ENCODE results near the gene TPM3. TPM values are rescaled to one million over a fixed set of nuclear protein-coding genes. Genes with fewer than 3 reads are reported as not detected.

Gene TPM3
- polyA plus RNA-seq, 2 of the 4 experiments (the other 2 are of a cell fraction), result 510 to 618 TPM

DNA sequence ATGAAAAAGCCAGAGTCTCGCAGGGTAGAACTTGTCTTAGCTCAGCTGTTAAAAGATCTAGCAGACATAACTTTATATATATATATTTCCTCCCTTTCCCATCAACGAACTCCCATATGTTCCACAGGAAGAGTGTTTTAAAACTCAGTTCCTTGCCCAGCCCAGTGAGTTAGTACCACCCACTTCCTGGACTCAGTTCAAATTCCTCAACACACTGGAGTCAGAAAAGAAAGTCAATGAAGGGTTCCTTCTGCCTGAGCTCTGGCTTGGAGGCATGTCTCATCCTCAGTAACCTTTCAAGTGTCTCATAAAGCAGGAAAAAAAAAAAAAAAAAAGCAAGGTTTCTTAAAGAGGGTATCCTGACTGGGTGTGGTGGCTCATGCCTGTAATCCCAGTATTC is 15.6 kb downstream of the TPM3 start:
- Histone ChIP-seq H3K4me2 (no peak overlapping the region), H3K4me3 (no peak overlapping the region), H3K4me1 (peaks cover 51% of the 10 kb centered on the region), H3K27ac (no peak overlapping the region), H3K9me3 (no peaks in the 10 kb centered on the region)
- 75% methylated on average over 2 of the region's 2 CpGs for WGBS (ENCODE audit: missing lambda C conversion rate)
- no peak for DNase-seq (ENCODE audit: low read depth in 1 of 2, low spot score in 1 of 2)
- TF ChIP-seq CHD2 (IDR thresholded peaks at IDR 0.05; ENCODE audit: low read length, partially characterized antibody), result no peak
- TF ChIP-seq TP53 (CRISPR knock-in tag; IDR thresholded peaks at IDR 0.05), result no peak
- no peak for TF ChIP-seq NPAS2 (CRISPR knock-in tag; IDR thresholded peaks at IDR 0.05; ENCODE audit: borderline replicate concordance)
- TF ChIP-seq NR3C1 (IDR thresholded peaks at IDR 0.05), result no peak
- TF ChIP-seq USF2 (IDR thresholded peaks at IDR 0.05), result no peak
- FAIRE-seq, result no peak
- peak in 1 of 2 experiments; percentile 13; a peak in 2 of 6 replicates for ATAC-seq
- ChIA-PET CTCF (interaction anchor here (0.6 to 2.2 kb wide), 2 partner anchors 96 to 427 kb away, joined by 3 to 12 read pairs; partner anchors contain the start of gene HAX1), POLR2A (interaction anchor here (1.2 kb wide), 1 partner anchor 11 kb away, joined by 4 read pairs; no protein-coding TSS in a partner anchor)

GRCh38 chr1:154174654-154175053 is 17.2 kb downstream of the TPM3 start:
- H3K4me3 ChIP-seq, result no peak overlapping the region
- ATAC-seq (no peak), DNase-seq (ENCODE audit: low read depth in 1 of 2, low spot score in 1 of 2) (no peak), FAIRE-seq (no peak)
- 91% methylated on average over 4 of the region's 4 CpGs for WGBS (ENCODE audit: missing lambda C conversion rate)
- H3K9me3 ChIP-seq, result no peaks in the 10 kb centered on the region
- ChIA-PET CTCF (interaction anchor here (0.6 to 1.2 kb wide), 2 partner anchors 24 to 157 kb away, joined by 3 read pairs; no protein-coding TSS in a partner anchor), POLR2A (no interaction called here)
- H3K27ac ChIP-seq, result no peak overlapping the region
- TF ChIP-seq NR3C1 (IDR thresholded peaks at IDR 0.05), result no peak
- TF ChIP-seq HOXB13 (CRISPR knock-in tag; IDR thresholded peaks at IDR 0.05; ENCODE audit: low read depth), result no peak
- no peak for TF ChIP-seq MYC (IDR thresholded peaks at IDR 0.05; ENCODE audit: borderline replicate concordance, low read length)
- no peak for TF ChIP-seq HEYL (CRISPR knock-in tag; IDR thresholded peaks at IDR 0.05)
- TF ChIP-seq MAFK (IDR thresholded peaks at IDR 0.05; ENCODE audit: partially characterized antibody), result no peak
- no peak for TF ChIP-seq CEBPB (IDR thresholded peaks at IDR 0.05)
- TF ChIP-seq SREBF2 (IDR thresholded peaks at IDR 0.05), result no peak
- no peak for TF ChIP-seq JUN (IDR thresholded peaks at IDR 0.05)
- no peak for TF ChIP-seq TP53 (CRISPR knock-in tag; IDR thresholded peaks at IDR 0.05)
- TF ChIP-seq CHD4 (IDR thresholded peaks at IDR 0.05; ENCODE audit: borderline replicate concordance), result no peak
- H3K4me2 ChIP-seq, result no peak overlapping the region
- peaks cover 34% of the 10 kb centered on the region for H3K4me1 ChIP-seq

- ChIA-PET CTCF (no interaction called here), POLR2A (no interaction called here)
- WGBS (ENCODE audit: missing lambda C conversion rate), result 89% methylated on average over 5 of the region's 5 CpGs
- no peak overlapping the region for H3K27ac ChIP-seq
- DNase-seq (ENCODE audit: low read depth in 1 of 2, low spot score in 1 of 2) (no peak), FAIRE-seq (no peak), ATAC-seq (no peak)
- H3K4me2 ChIP-seq, result no peak overlapping the region
- H3K4me3 ChIP-seq, result no peak overlapping the region
- H3K9me3 ChIP-seq, result no peaks in the 10 kb centered on the region
- H3K4me1 ChIP-seq, result peaks cover 7% of the 10 kb centered on the region; the same call in 2 of the 3 replicates
- TF ChIP-seq EP300 (IDR thresholded peaks at IDR 0.05), result no peak
- TF ChIP-seq ZNF302 (CRISPR knock-in tag; IDR thresholded peaks at IDR 0.05), result no peak
- TF ChIP-seq, protein P1, sequence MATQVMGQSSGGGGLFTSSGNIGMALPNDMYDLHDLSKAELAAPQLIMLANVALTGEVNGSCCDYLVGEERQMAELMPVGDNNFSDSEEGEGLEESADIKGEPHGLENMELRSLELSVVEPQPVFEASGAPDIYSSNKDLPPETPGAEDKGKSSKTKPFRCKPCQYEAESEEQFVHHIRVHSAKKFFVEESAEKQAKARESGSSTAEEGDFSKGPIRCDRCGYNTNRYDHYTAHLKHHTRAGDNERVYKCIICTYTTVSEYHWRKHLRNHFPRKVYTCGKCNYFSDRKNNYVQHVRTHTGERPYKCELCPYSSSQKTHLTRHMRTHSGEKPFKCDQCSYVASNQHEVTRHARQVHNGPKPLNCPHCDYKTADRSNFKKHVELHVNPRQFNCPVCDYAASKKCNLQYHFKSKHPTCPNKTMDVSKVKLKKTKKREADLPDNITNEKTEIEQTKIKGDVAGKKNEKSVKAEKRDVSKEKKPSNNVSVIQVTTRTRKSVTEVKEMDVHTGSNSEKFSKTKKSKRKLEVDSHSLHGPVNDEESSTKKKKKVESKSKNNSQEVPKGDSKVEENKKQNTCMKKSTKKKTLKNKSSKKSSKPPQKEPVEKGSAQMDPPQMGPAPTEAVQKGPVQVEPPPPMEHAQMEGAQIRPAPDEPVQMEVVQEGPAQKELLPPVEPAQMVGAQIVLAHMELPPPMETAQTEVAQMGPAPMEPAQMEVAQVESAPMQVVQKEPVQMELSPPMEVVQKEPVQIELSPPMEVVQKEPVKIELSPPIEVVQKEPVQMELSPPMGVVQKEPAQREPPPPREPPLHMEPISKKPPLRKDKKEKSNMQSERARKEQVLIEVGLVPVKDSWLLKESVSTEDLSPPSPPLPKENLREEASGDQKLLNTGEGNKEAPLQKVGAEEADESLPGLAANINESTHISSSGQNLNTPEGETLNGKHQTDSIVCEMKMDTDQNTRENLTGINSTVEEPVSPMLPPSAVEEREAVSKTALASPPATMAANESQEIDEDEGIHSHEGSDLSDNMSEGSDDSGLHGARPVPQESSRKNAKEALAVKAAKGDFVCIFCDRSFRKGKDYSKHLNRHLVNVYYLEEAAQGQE (IDR thresholded peaks at IDR 0.05), result no peak
- no peak for TF ChIP-seq ZFP36 (IDR thresholded peaks at IDR 0.05; ENCODE audit: borderline replicate concordance, partially characterized antibody)
- TF ChIP-seq ESRRA (IDR thresholded peaks at IDR 0.05; ENCODE audit: borderline replicate concordance, low read length), result no peak
- no peak for TF ChIP-seq FOSL2 (IDR thresholded peaks at IDR 0.05)
- TF ChIP-seq FOSL2 (CRISPR knock-in tag; IDR thresholded peaks at IDR 0.05), result no peak
- TF ChIP-seq, protein P2, sequence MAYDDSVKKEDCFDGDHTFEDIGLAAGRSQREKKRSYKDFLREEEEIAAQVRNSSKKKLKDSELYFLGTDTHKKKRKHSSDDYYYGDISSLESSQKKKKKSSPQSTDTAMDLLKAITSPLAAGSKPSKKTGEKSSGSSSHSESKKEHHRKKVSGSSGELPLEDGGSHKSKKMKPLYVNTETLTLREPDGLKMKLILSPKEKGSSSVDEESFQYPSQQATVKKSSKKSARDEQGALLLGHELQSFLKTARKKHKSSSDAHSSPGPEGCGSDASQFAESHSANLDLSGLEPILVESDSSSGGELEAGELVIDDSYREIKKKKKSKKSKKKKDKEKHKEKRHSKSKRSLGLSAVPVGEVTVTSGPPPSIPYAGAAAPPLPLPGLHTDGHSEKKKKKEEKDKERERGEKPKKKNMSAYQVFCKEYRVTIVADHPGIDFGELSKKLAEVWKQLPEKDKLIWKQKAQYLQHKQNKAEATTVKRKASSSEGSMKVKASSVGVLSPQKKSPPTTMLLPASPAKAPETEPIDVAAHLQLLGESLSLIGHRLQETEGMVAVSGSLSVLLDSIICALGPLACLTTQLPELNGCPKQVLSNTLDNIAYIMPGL (CRISPR knock-in tag; IDR thresholded peaks at IDR 0.05; ENCODE audit: borderline replicate concordance), result no peak
- no peak for TF ChIP-seq KDM1A (IDR thresholded peaks at IDR 0.05; ENCODE audit: low read depth)
- no peak for TF ChIP-seq MAX (IDR thresholded peaks at IDR 0.05)
- TF ChIP-seq, protein P3, sequence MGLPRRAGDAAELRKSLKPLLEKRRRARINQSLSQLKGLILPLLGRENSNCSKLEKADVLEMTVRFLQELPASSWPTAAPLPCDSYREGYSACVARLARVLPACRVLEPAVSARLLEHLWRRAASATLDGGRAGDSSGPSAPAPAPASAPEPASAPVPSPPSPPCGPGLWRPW (IDR thresholded peaks at IDR 0.05), result no peak
- TF ChIP-seq HDAC2 (IDR thresholded peaks at IDR 0.05), result no peak
- TF ChIP-seq, protein P4, sequence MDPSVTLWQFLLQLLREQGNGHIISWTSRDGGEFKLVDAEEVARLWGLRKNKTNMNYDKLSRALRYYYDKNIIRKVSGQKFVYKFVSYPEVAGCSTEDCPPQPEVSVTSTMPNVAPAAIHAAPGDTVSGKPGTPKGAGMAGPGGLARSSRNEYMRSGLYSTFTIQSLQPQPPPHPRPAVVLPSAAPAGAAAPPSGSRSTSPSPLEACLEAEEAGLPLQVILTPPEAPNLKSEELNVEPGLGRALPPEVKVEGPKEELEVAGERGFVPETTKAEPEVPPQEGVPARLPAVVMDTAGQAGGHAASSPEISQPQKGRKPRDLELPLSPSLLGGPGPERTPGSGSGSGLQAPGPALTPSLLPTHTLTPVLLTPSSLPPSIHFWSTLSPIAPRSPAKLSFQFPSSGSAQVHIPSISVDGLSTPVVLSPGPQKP (IDR thresholded peaks at IDR 0.05; ENCODE audit: low read depth, low read length), result no peak
These were observed 20.0 kb downstream of the TPM3 start for GRCh38 chr1:154171880-154172279.
